Activated T-cell treated with anti-CD3 and anti-CD28 coated beads, Interleukin-2, amount 50 U/mL, for 4 hours (primary cell): ENCODE results near the gene AMOTL2. TPM values are rescaled to one million over a fixed set of nuclear protein-coding genes. Genes with fewer than 3 reads are reported as not detected.

Experiments
- total RNA-seq, 3 donors: library from RNA; stranded (reverse); gene quantifications; one replicate each; pipeline ENCODE4 v1.2.1, GENCODE V29; 2021

AMOTL2 gene
- total RNA-seq, 3 donors from 2014 or later = 0.16 to 0.87 (median 0.20) TPM

Other genes starting within 250 kb of the AMOTL2 start
- 10 to 100 TPM; 29.8 to 38.8 (median 38.1) TPM for gene RYK, start 123.6 kb downstream of the AMOTL2 start, total RNA-seq
- 10 to 100 TPM; 44.1 to 47.6 (median 47.1) TPM for gene ANAPC13, start 111.5 kb upstream of the AMOTL2 start, total RNA-seq
- 10 to 100 TPM; 15.6 to 18.3 (median 17.6) TPM for gene CEP63, start 111.6 kb upstream of the AMOTL2 start, total RNA-seq